Measurements from ENCODE around the gene INPP5D.

GRCh38 chr2:233199870-233200269, 139.7 kb downstream of the INPP5D start:
- TF ChIP-seq CTCF (IDR thresholded peaks at IDR 0.05; ENCODE audit: low read depth, low read length) (no peak), EZH2phosphoT487 (IDR thresholded peaks at IDR 0.05; ENCODE audit: low read depth) (no peak)

All from OCI-LY3 (cell line).